ENCODE results near the gene FAAP100. TPM values are rescaled to one million over a fixed set of nuclear protein-coding genes. Genes with fewer than 3 reads are reported as not detected.

The FAAP100 gene
- total RNA-seq, 1 experiment from 2014 or later: 34.0 TPM

GRCh38 chr17:81550285-81550684 is 1.9 kb downstream of the FAAP100 start:
- Histone ChIP-seq H3K27ac (no peak overlapping the region), H3K4me2 (no peak overlapping the region), H3K27me3 (ENCODE audit: insufficient read depth, low read depth) (no peaks in the 10 kb centered on the region), H2AFZ (no peak overlapping the region), H3K4me1 (replicated peaks; ENCODE audit: insufficient read depth) (peaks cover 10% of the 10 kb centered on the region), H3K9me2 (ENCODE audit: insufficient read depth) (no peaks in the 10 kb centered on the region), H4K20me1 (ENCODE audit: insufficient read depth) (no peaks in the 10 kb centered on the region), H3K36me3 (ENCODE audit: low read depth) (no peaks in the 10 kb centered on the region), H3K79me2 (ENCODE audit: low read depth) (peaks cover 7% of the 10 kb centered on the region; the same call in 1 of the 2 replicates), H3F3A (ENCODE audit: insufficient read depth, low read depth) (peaks cover 17% of the 10 kb centered on the region), H3K4me3 (no peak overlapping the region), H3K9me3 (ENCODE audit: insufficient read depth, low read depth) (no peaks in the 10 kb centered on the region)
- TF ChIP-seq CTCF (conservative IDR thresholded peaks at IDR 0.05) (no peak), EZH2 (IDR thresholded peaks at IDR 0.05; ENCODE audit: low read depth) (no peak)
- ChIA-PET POLR2A (ENCODE audit: unreplicated experiment) (no interaction called here), CTCF (no interaction called here)
- intact Hi-C loops (cut with micrococcal nuclease; ENCODE audit: unreplicated experiment): no loop called here
- no TSS peak for BruUV-seq (replicated peaks)
- DNase-seq: no peak

GRCh38 chr17:81549826-81550225 is 2.3 kb downstream of the FAAP100 start:
- TF ChIP-seq EZH2 (IDR thresholded peaks at IDR 0.05; ENCODE audit: low read depth) (no peak), CTCF (conservative IDR thresholded peaks at IDR 0.05) (no peak)
- ChIA-PET CTCF (no interaction called here), POLR2A (ENCODE audit: unreplicated experiment) (interaction anchor here (0.7 kb wide), 1 partner anchor 11 kb away, joined by 5 read pairs; no protein-coding TSS in a partner anchor)
- no peaks in the 10 kb centered on the region for H4K20me1 ChIP-seq (ENCODE audit: insufficient read depth)
- peaks cover 10% of the 10 kb centered on the region for H3K4me1 ChIP-seq (replicated peaks; ENCODE audit: insufficient read depth)
- H3K4me3 ChIP-seq: no peak overlapping the region
- no peaks in the 10 kb centered on the region for H3K9me2 ChIP-seq (ENCODE audit: insufficient read depth)
- no peak overlapping the region for H2AFZ ChIP-seq
- intact Hi-C loops (cut with micrococcal nuclease; ENCODE audit: unreplicated experiment): no loop called here
- H3K4me2 ChIP-seq: no peak overlapping the region
- peaks cover 7% of the 10 kb centered on the region; the same call in 1 of the 2 replicates for H3K79me2 ChIP-seq (ENCODE audit: low read depth)
- H3K9me3 ChIP-seq (ENCODE audit: insufficient read depth, low read depth): no peaks in the 10 kb centered on the region
- peaks cover 14% of the 10 kb centered on the region; the same call in 1 of the 2 replicates for H3F3A ChIP-seq (ENCODE audit: insufficient read depth, low read depth)
- no peak overlapping the region for H3K27ac ChIP-seq
- no peak for DNase-seq
- no peaks in the 10 kb centered on the region for H3K27me3 ChIP-seq (ENCODE audit: insufficient read depth, low read depth)
- no peaks in the 10 kb centered on the region for H3K36me3 ChIP-seq (ENCODE audit: low read depth)
- no TSS peak for BruUV-seq (replicated peaks)

DNA sequence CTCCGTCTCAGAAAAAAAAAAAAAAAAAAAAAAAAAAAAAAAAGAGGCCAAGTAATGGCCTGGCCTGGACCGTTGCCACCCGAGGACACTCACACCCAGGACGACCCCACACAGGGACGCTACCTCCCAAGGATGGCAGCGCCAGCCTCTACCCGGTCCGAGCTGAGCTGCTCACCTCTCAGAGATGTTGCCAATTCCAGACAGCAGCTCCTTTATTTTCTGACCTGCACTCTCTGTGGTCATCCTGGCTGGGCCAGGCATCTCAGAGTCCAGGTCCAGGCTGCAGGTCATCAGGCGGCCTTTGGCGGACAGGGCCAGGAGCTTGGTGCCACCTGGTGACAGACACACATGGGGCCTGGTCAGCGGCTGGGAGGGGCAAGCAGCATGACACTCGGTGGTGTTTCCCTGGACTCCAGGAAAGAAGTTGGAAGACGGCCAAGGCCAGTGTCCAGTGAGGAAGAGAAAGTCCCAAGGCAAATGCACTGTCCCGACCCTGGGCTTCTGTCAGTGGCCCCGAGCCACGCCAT is 3.1 kb downstream of the FAAP100 start:
- ChIA-PET CTCF (no interaction called here), POLR2A (ENCODE audit: unreplicated experiment) (interaction anchor here (0.6 to 0.7 kb wide), 2 partner anchors 11 to 184 kb away, joined by 3 to 5 read pairs; no protein-coding TSS in a partner anchor)
- H3K27ac ChIP-seq: no peak overlapping the region
- TF ChIP-seq EZH2 (IDR thresholded peaks at IDR 0.05; ENCODE audit: low read depth) (no peak), CTCF (conservative IDR thresholded peaks at IDR 0.05) (no peak)
- no peaks in the 10 kb centered on the region for H3K36me3 ChIP-seq (ENCODE audit: low read depth)
- H3K4me1 ChIP-seq (replicated peaks; ENCODE audit: insufficient read depth): peaks cover 6% of the 10 kb centered on the region
- peaks cover 7% of the 10 kb centered on the region; the same call in 1 of the 2 replicates for H3K79me2 ChIP-seq (ENCODE audit: low read depth)
- H3K4me3 ChIP-seq: no peak overlapping the region
- BruUV-seq (replicated peaks): no TSS peak
- H4K20me1 ChIP-seq (ENCODE audit: insufficient read depth): no peaks in the 10 kb centered on the region
- H2AFZ ChIP-seq: no peak overlapping the region
- H3F3A ChIP-seq (ENCODE audit: insufficient read depth, low read depth): peaks cover 9% of the 10 kb centered on the region; the same call in 1 of the 2 replicates
- H3K4me2 ChIP-seq: no peak overlapping the region
- no peak for DNase-seq
- H3K9me3 ChIP-seq (ENCODE audit: insufficient read depth, low read depth): no peaks in the 10 kb centered on the region
- H3K27me3 ChIP-seq (ENCODE audit: insufficient read depth, low read depth): no peaks in the 10 kb centered on the region
- intact Hi-C loops (cut with micrococcal nuclease; ENCODE audit: unreplicated experiment): no loop called here
- H3K9me2 ChIP-seq (ENCODE audit: insufficient read depth): no peaks in the 10 kb centered on the region
